ENCODE data around the gene SPDYE17.
"Not testable (repeated sequence)": the region's sequence is repeated elsewhere in the genome, so short reads cannot be mapped to it uniquely, and the experiment has no call there.

The SPDYE17 gene

GRCh38 chr7:76998285-76998589 is 33.9 kb downstream of the SPDYE17 start:
- DNase-seq, result no peak

GRCh38 chr7:76997381-76998284 is 34.5 kb downstream of the SPDYE17 start:
- no peak for DNase-seq

GRCh38 chr7:76996932-76997331 is 35.2 kb downstream of the SPDYE17 start:
- not testable (repeated sequence) for DNase-seq

- DNase-seq, result not testable (repeated sequence)
Observed at GRCh38 chr7:76994286-76994685, 37.9 kb downstream of the SPDYE17 start.

- not testable (repeated sequence) for DNase-seq
Observed at GRCh38 chr7:76993831-76994230, 38.3 kb downstream of the SPDYE17 start.

GRCh38 chr7:76992871-76993270 is 39.3 kb downstream of the SPDYE17 start:
- DNase-seq, result not testable (repeated sequence)

- DNase-seq, result not testable (repeated sequence)
Observed at GRCh38 chr7:76992204-76992603, 40.0 kb downstream of the SPDYE17 start.

- not testable (repeated sequence) for DNase-seq
Observed at GRCh38 chr7:76990202-76990601, 42.0 kb downstream of the SPDYE17 start.

GRCh38 chr7:76985924-76986717 is 46.0 kb downstream of the SPDYE17 start:
- not testable (repeated sequence) for DNase-seq

- not testable (repeated sequence) for DNase-seq
Observed at GRCh38 chr7:76984784-76985136, 47.4 kb downstream of the SPDYE17 start.

- not testable (repeated sequence) for DNase-seq
Observed at GRCh38 chr7:76983937-76984783, 48.0 kb downstream of the SPDYE17 start.

- not testable (repeated sequence) for DNase-seq
Observed at GRCh38 chr7:76983333-76983732, 48.8 kb downstream of the SPDYE17 start.

GRCh38 chr7:76982501-76982900 is 49.7 kb downstream of the SPDYE17 start:
- not testable (repeated sequence) for DNase-seq

GRCh38 chr7:76981187-76981970 is 50.8 kb downstream of the SPDYE17 start:
- DNase-seq, result not testable (repeated sequence)

GRCh38 chr7:76980576-76980975 is 51.6 kb downstream of the SPDYE17 start:
- DNase-seq, result not testable (repeated sequence)

GRCh38 chr7:76977761-76978367 is 54.3 kb downstream of the SPDYE17 start:
- not testable (repeated sequence) for DNase-seq

GRCh38 chr7:76974793-76975579 is 57.2 kb downstream of the SPDYE17 start:
- not testable (repeated sequence) for DNase-seq

GRCh38 chr7:76974336-76974735 is 57.8 kb downstream of the SPDYE17 start:
- DNase-seq, result not testable (repeated sequence)

- not testable (repeated sequence) for DNase-seq
Observed at GRCh38 chr7:76972391-76972790, 59.8 kb downstream of the SPDYE17 start.
